ENCODE measurements around the gene ARIH1. TPM values are rescaled to one million over a fixed set of nuclear protein-coding genes. Genes with fewer than 3 reads are reported as not detected.

The ARIH1 gene
- total RNA-seq, 1 experiment from 2014 or later = 63.0 TPM

DNA sequence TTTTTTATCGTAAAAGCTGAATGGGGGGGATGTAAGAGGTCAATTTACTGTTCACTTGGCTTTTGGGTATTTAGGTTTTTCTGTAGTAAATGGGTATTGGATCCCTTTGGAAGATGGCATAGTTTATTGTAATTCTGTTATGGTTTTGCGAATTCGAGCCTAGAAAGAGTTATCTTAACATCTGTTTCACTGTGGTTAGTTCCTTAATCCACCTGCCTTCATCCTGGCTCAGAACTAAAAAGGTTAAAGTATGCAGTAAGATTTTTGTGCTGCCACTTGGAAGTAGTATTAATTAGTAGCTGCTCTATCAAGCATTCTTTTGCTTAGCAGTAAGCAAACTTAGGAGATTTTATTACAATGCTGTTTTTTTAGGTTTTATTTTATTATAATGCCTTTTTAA, 62.4 kb downstream of the ARIH1 start:
- Histone ChIP-seq H3K27ac (ENCODE audit: low read length) (no peak overlapping the region), H3K9me2 (replicated peaks; ENCODE audit: low read length) (no peaks in the 10 kb centered on the region), H3K27me3 (ENCODE audit: low read length) (no peaks in the 10 kb centered on the region), H3K4me3 (ENCODE audit: low read length) (no peak overlapping the region), H2AFZ (ENCODE audit: low read length) (no peak overlapping the region), H3K9ac (ENCODE audit: low read length) (no peak overlapping the region), H3K4me2 (ENCODE audit: low read length) (no peak overlapping the region), H3K4me1 (ENCODE audit: insufficient read depth, low read length) (no peaks in the 10 kb centered on the region), H3K9me3 (ENCODE audit: low read length) (no peaks in the 10 kb centered on the region; the same call in 1 of the 2 replicates), H3K36me3 (ENCODE audit: low read depth, low read length) (peaks cover 11% of the 10 kb centered on the region; the same call in 1 of the 2 replicates), H3K79me2 (ENCODE audit: low read length) (peaks cover 44% of the 10 kb centered on the region), H4K20me1 (ENCODE audit: low read length) (0 out of 2 replicates have a peak, but pooled peaks cover 6% of the 10 kb centered on the region), H3F3A (ENCODE audit: low read length, unreplicated experiment) (no peaks in the 10 kb centered on the region)
- ATAC-seq = no peak
- DNase-seq = no peak
- CTCF ChIA-PET = no interaction called here
- POLR2A ChIA-PET (ENCODE audit: unreplicated experiment) = no interaction called here
- TF ChIP-seq EZH2 (IDR thresholded peaks at IDR 0.05; ENCODE audit: low read length, unreplicated experiment) (no peak), CTCF (conservative IDR thresholded peaks at IDR 0.05; ENCODE audit: low read depth, low read length) (no peak), EZH2phosphoT487 (IDR thresholded peaks at IDR 0.05; ENCODE audit: borderline replicate concordance, low read length) (no peak)
- BruUV-seq (replicated peaks) = no TSS peak
- intact Hi-C loops (cut with micrococcal nuclease) = no loop called here

GRCh38 chr15:72538931-72539330, 64.8 kb downstream of the ARIH1 start:
- no peak for TF ChIP-seq CTCF (conservative IDR thresholded peaks at IDR 0.05; ENCODE audit: low read depth, low read length)
- no peak for TF ChIP-seq EZH2 (IDR thresholded peaks at IDR 0.05; ENCODE audit: low read length, unreplicated experiment)
- no peak for TF ChIP-seq EZH2phosphoT487 (IDR thresholded peaks at IDR 0.05; ENCODE audit: borderline replicate concordance, low read length)
- no peak overlapping the region for H2AFZ ChIP-seq (ENCODE audit: low read length)
- CTCF ChIA-PET = no interaction called here
- BruUV-seq (replicated peaks) = no TSS peak
- ATAC-seq = no peak
- 0 out of 2 replicates have a peak, but pooled peaks cover 6% of the 10 kb centered on the region for H4K20me1 ChIP-seq (ENCODE audit: low read length)
- H3K4me1 ChIP-seq (ENCODE audit: insufficient read depth, low read length) = no peaks in the 10 kb centered on the region
- H3K4me2 ChIP-seq (ENCODE audit: low read length) = no peak overlapping the region
- H3K36me3 ChIP-seq (ENCODE audit: low read depth, low read length) = peaks cover 11% of the 10 kb centered on the region; the same call in 1 of the 2 replicates
- POLR2A ChIA-PET (ENCODE audit: unreplicated experiment) = no interaction called here
- H3K9me3 ChIP-seq (ENCODE audit: low read length) = no peaks in the 10 kb centered on the region; the same call in 1 of the 2 replicates
- H3K79me2 ChIP-seq (ENCODE audit: low read length) = peaks cover 40% of the 10 kb centered on the region
- DNase-seq = no peak
- no peaks in the 10 kb centered on the region for H3F3A ChIP-seq (ENCODE audit: low read length, unreplicated experiment)
- H3K27me3 ChIP-seq (ENCODE audit: low read length) = no peaks in the 10 kb centered on the region
- H3K9me2 ChIP-seq (replicated peaks; ENCODE audit: low read length) = no peaks in the 10 kb centered on the region
- no peak overlapping the region for H3K9ac ChIP-seq (ENCODE audit: low read length)
- intact Hi-C loops (cut with micrococcal nuclease) = no loop called here
- H3K27ac ChIP-seq (ENCODE audit: low read length) = no peak overlapping the region
- no peak overlapping the region for H3K4me3 ChIP-seq (ENCODE audit: low read length)

DNA sequence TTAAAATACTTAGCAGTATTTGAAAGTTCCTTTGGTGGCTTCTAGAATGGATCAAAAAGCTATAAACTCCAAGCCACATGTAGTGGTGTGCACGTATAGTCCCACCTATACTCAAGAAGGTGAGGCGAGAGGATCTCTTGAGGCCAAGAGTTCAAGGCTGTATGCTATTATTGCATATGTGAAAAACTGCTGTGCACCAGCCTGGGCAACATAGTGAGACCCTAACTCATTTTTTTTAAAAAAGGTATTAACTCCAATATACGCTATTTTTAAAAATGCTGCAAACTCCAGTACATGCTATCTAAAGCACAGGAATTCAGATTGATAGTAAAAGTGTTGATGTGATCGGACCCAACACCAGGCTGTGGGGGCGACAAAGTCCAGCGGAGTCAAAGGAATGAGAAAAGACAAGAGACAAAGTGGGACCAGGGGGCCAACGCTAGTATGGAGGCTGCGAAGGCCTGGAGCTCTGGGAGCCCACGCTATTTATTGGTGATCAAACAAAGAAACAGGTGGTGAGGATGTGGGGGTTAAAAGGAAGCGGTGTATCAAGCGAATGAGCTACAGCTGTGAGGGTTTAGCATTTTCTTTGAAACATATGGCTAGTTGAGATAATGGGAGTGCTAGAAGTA, 66.6 kb downstream of the ARIH1 start:
- no peak overlapping the region for H3K4me2 ChIP-seq (ENCODE audit: low read length)
- no peak overlapping the region for H3K4me3 ChIP-seq (ENCODE audit: low read length)
- POLR2A ChIA-PET (ENCODE audit: unreplicated experiment) = no interaction called here
- H3K27me3 ChIP-seq (ENCODE audit: low read length) = no peaks in the 10 kb centered on the region
- H3K79me2 ChIP-seq (ENCODE audit: low read length) = peaks cover 29% of the 10 kb centered on the region; the same call in 1 of the 2 replicates
- no peaks in the 10 kb centered on the region; the same call in 1 of the 2 replicates for H3K9me3 ChIP-seq (ENCODE audit: low read length)
- no peak overlapping the region for H3K27ac ChIP-seq (ENCODE audit: low read length)
- intact Hi-C loops (cut with micrococcal nuclease) = no loop called here
- BruUV-seq (replicated peaks) = no TSS peak
- no peak overlapping the region for H2AFZ ChIP-seq (ENCODE audit: low read length)
- H3K36me3 ChIP-seq (ENCODE audit: low read depth, low read length) = peaks cover 11% of the 10 kb centered on the region; the same call in 1 of the 2 replicates
- no peaks in the 10 kb centered on the region for H3K4me1 ChIP-seq (ENCODE audit: insufficient read depth, low read length)
- DNase-seq (no peak), ATAC-seq (no peak)
- CTCF ChIA-PET = no interaction called here
- TF ChIP-seq EZH2phosphoT487 (IDR thresholded peaks at IDR 0.05; ENCODE audit: borderline replicate concordance, low read length) = no peak
- H3K9me2 ChIP-seq (replicated peaks; ENCODE audit: low read length) = no peaks in the 10 kb centered on the region
- H4K20me1 ChIP-seq (ENCODE audit: low read length) = no peaks in the 10 kb centered on the region
- H3F3A ChIP-seq (ENCODE audit: low read length, unreplicated experiment) = no peaks in the 10 kb centered on the region
- H3K9ac ChIP-seq (ENCODE audit: low read length) = no peak overlapping the region
